ENCODE measurements around the gene BLCAP.
"Not testable (repeated sequence)": the region's sequence is repeated elsewhere in the genome, so short reads cannot be mapped to it uniquely, and the experiment has no call there.

BLCAP gene

DNA sequence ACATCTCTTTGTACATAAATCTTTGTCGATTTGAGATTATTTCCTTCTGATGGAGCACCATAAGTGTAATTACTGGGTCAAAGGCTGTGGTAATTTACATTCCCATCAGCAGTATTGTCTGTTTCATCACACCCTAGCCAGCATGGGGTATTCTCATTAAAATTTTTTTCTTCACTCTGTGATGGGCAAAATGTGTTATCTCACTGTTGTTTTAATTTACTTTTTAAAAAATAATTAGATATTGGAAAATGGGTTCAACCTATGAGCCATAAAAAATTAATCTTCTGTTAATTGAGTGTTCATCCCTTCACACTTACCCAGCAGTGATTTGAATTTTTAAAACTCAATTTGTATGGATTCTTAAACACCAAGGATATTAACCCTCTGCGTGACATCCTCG lies 50.6 kb downstream of the BLCAP start:
- DNase-seq: no peak

DNA sequence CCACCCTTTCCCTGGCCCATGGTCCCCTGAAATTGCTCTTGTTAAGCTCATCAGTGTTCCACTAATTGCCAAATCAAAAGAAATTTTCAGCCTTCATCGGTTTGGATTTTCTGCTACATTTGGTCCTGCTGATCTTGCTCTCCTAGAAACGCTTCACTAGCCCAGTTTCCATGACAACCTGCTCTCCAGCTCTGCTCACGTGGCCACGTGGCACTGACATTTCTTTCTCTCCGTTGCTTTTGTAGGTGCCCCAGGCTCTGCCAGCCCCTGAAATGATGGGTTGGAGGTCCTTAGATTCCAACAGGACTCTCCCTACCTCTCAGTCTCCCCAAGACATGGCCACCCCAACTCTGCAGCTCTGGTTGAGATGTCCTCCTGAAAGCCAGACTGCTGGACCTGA lies 52.4 kb downstream of the BLCAP start:
- DNase-seq: no peak

DNA sequence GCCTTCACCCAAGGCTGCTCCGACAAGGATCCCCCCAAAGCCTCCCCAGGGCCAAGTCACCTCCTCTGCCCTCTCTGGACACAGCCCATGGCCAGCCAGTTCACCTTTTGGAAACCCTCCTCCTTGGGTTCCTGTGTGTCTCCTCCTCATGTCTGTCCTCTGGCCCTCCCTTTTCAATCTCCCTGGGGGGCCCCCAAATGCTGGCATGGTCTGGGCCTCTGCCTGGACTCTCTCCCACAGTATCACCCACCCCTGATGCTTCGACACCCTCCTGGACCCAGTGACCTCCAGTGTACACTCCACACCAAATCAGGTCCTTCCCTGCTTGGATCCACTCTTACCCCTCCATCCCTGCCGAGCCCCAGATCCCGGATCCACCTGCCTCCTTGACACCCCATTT lies 53.3 kb downstream of the BLCAP start:
- no peak for DNase-seq

DNA sequence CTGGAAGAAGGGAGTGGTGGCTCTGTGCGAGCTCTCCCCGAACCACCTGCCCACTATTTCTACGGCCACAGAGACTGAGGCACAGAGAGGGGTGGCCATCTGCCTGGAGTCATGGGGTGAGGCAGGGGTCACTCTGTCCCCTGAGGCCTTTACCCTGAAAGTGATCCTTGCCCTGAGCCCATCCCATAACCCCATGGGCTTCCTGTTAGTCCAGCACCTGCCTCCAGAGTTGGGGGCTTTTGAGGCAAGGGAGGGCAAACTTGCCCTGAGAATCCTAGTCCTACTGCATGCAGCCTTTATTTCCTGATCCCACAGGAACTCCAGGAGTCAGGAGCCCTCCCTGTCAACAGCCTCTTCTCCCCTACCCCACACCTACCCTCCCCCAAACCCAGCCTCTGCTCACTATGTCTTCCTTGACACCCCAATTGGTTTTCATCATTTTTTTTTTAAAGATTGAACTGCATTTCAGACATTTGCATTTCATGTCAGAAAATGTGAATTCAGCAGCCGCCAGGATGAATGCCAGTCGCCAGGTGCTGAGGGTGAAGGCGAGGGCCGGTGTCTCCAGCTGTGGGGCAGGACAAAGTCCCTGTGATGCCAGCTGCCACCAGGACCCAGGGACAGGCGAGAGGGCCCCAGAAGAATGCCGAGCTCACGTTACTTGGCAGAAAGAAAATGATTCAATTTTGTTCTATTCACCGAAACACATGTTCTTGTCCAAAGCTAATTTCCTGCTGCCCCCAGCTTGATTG lies 54.3 kb downstream of the BLCAP start:
- DNase-seq: no peak

DNA sequence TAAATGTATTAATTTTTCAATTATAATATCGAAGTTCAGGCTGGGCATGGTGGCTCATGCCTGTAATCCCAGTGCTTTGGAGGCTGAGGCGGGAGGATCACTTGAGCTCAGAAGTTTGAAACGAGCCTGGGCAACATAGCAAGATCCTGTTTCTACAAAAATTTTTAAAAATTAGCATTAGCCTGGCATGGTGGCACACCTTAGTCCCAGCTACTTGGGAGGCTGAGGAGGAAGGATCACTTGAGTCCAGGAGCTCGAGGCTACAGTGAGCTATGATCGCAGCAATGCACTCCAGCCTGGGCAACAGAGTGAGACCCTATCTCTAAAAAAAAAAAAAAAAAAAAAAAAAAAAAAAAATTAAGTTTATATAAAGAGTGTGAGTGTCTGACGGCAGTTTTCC lies 55.2 kb downstream of the BLCAP start:
- DNase-seq: not testable (repeated sequence)

DNA sequence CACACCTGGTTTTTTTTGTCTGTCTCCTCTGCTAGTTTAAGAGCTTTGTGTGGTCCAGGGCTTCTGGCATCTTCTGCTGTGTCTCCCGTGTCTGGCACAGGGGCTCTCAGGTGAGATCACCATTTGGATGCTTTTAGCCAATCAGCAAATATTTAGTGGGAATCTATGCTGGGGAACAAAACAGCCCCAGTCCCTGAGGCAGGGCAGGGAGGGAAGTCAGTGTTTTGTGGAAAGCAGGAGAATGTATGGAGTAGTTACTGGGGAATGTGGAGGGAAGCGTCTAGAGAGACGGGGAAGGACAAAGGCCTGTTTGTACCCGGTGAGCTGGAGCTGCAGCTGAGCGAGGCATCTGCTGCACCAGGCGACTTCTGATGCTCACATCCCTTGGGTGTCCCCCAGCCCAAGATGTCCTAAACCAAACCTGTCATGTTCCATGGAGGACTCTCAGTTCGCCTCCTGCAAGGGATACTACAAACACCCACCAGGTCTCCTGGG lies 55.9 kb downstream of the BLCAP start:
- no peak for DNase-seq

DNA sequence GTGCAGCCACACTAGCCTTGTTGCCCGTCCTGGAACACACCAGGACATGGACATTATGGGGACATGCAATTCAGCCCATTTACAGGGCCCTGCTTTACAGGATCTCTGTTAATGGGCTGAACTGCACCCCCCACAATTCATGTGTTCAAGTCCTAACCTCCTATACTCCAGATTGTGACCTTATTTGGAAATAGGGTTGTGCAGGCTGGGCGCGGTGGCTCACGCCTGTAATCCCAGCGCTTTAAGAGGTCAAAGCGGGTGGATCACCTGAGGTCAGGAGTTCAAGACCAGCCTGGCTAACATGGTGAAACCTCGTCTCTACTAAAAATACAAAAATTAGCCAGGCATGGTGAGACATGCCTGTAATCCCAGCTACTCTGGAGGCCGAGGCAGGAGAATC lies 57.5 kb downstream of the BLCAP start:
- DNase-seq: not testable (repeated sequence)

DNA sequence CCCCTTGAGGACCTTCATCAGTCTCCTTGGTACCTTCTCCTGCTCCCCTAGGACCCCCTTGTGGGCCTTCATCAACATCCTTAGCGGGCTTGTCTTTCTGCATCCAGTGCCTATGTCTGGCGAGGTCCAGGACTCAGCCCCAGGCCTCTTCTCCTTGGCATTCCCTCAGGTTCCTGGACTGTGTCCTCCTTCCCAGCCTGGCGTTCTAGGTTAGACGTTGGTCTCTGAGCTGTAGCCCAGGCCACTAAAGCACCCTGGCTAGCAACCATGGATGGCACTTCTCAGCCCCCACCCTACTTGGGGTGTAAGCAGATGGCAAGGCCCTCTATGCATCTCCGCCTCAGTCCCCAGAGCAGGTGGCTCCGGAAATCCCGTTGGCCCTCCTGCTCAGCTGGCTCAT lies 58.1 kb downstream of the BLCAP start:
- no peak for DNase-seq

DNA sequence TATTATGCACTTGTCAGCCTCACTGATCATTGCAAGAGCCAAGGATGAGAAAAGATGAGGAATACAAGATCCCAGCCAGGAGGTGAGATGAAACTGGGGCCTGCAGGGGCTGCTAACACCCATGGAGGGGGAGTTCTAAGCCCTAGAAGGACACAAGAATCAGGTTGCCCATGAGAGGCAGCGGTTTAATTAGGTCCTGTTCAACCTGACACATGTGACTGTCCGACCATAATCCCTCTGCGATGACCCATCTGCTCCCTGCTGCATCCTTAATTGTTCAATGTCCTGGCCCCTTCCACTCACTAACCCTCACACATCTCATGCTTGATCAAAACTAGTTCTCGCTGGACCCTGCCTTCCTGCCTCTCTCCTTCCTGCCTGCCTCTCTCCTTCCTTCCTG lies 58.8 kb downstream of the BLCAP start:
- no peak for DNase-seq
